ENCODE measurements around the gene PECR.
A peak's percentile ranks its signal among the peaks of the same experiment; 100 is the strongest.
"Not testable (repeated sequence)": the region's sequence is repeated elsewhere in the genome, so short reads cannot be mapped to it uniquely, and the experiment has no call there.

Gene PECR

GRCh38 chr2:216084547-216084946, 2.9 kb upstream of the PECR start:
- H3K27ac ChIP-seq, result no peak overlapping the region
- TF ChIP-seq CTCF (conservative IDR thresholded peaks at IDR 0.05), result no peak

GRCh38 chr2:216083464-216084281, 2.1 kb upstream of the PECR start:
- TF ChIP-seq CTCF (conservative IDR thresholded peaks at IDR 0.05), result no peak
- peak overlapping the region; percentile 84 for H3K27ac ChIP-seq

GRCh38 chr2:216082805-216083204, 1.2 kb upstream of the PECR start:
- peak overlapping the region; percentile 84 for H3K27ac ChIP-seq

GRCh38 chr2:216082117-216082711, 605 bp upstream of the PECR start:
- no peak for TF ChIP-seq CTCF (conservative IDR thresholded peaks at IDR 0.05)
- H3K27ac ChIP-seq, result peak overlapping the region; percentile 84

More at GRCh38 chr2:216082805-216083204, 1.2 kb upstream of the PECR start:
- TF ChIP-seq CTCF (conservative IDR thresholded peaks at IDR 0.05), result no peak

- no peak for TF ChIP-seq CTCF (conservative IDR thresholded peaks at IDR 0.05)
- H3K27ac ChIP-seq, result peak overlapping the region; percentile 84
These were observed 597 bp downstream of the PECR start for GRCh38 chr2:216081012-216081411.

GRCh38 chr2:216080048-216080447, 1.6 kb downstream of the PECR start:
- not testable (repeated sequence) for H3K27ac ChIP-seq

GRCh38 chr2:216078776-216079175, 2.8 kb downstream of the PECR start:
- no peak overlapping the region for H3K27ac ChIP-seq
- no peak for TF ChIP-seq CTCF (conservative IDR thresholded peaks at IDR 0.05)

All from VCaP (cell line).